ENCODE measurements around the gene MVP.

DNA sequence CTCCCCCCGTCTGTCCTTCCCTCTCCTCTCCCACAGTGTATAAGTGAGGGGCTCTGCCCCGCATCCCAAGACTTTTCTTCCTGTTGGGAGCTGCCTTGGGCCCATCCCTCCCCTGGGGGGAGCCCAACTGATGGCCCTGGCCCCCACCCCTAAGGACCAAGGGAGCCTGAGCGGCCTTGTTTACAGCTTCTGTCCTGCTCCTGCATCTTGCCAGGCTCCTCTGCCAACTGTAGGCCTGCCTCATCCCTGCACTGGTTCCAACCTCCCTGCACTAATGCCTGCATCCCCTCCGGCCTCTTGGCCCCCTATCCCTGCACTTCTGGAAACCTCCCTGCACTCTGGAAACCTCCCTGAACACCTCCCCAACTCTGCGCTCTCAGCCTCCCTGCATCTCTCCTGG is 5.7 kb upstream of the MVP start:
- TF ChIP-seq, protein P1, sequence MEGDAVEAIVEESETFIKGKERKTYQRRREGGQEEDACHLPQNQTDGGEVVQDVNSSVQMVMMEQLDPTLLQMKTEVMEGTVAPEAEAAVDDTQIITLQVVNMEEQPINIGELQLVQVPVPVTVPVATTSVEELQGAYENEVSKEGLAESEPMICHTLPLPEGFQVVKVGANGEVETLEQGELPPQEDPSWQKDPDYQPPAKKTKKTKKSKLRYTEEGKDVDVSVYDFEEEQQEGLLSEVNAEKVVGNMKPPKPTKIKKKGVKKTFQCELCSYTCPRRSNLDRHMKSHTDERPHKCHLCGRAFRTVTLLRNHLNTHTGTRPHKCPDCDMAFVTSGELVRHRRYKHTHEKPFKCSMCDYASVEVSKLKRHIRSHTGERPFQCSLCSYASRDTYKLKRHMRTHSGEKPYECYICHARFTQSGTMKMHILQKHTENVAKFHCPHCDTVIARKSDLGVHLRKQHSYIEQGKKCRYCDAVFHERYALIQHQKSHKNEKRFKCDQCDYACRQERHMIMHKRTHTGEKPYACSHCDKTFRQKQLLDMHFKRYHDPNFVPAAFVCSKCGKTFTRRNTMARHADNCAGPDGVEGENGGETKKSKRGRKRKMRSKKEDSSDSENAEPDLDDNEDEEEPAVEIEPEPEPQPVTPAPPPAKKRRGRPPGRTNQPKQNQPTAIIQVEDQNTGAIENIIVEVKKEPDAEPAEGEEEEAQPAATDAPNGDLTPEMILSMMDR (IDR thresholded peaks at IDR 0.05 in 2 of 3, conservative IDR thresholded peaks at IDR 0.05 in 1 of 3; ENCODE audit: borderline replicate concordance in 1 of 3, insufficient read depth in 1 of 3, low read depth in 2 of 3, low read length in 2 of 3): no peak
- TF ChIP-seq MAX (IDR thresholded peaks at IDR 0.05) (no peak), EZH2phosphoT487 (IDR thresholded peaks at IDR 0.05; ENCODE audit: borderline replicate concordance) (no peak), ZNF274 (IDR thresholded peaks at IDR 0.05; ENCODE audit: low read depth, low read length) (no peak), EZH2 (IDR thresholded peaks at IDR 0.05) (no peak), EGR1 (IDR thresholded peaks at IDR 0.05; ENCODE audit: low read depth) (no peak), ELF1 (IDR thresholded peaks at IDR 0.05; ENCODE audit: borderline replicate concordance, low read depth) (no peak), ATF3 (IDR thresholded peaks at IDR 0.05) (no peak)

All from HCT116 (cell line).